Activated CD8-positive, alpha-beta memory T cell treated with anti-CD3 and anti-CD28 coated beads, Interleukin-2, amount 50 U/mL, for 48 hours (primary cell): ENCODE measurements around the gene PCDH9.

Source experiments
- DNase-seq: peaks from one replicate; pipeline ENCODE4 v3.0.0-alpha.2; 2020

Gene PCDH9

GRCh38 chr13:66349966-66350365 lies 880.2 kb downstream of the PCDH9 start:
- DNase-seq = no peak

- no peak for DNase-seq
Observed at GRCh38 chr13:66348745-66349690, 881.1 kb downstream of the PCDH9 start.

GRCh38 chr13:66347486-66348117 lies 882.5 kb downstream of the PCDH9 start:
- DNase-seq = no peak

- no peak for DNase-seq
Observed at GRCh38 chr13:66345971-66346370, 884.2 kb downstream of the PCDH9 start.

GRCh38 chr13:66345518-66345810 lies 884.7 kb downstream of the PCDH9 start:
- DNase-seq = no peak

GRCh38 chr13:66344805-66345517 lies 885.2 kb downstream of the PCDH9 start:
- DNase-seq = no peak

- DNase-seq = no peak
Observed at GRCh38 chr13:66343224-66343828, 886.8 kb downstream of the PCDH9 start.

GRCh38 chr13:66341635-66342377 lies 888.3 kb downstream of the PCDH9 start:
- DNase-seq = no peak

- no peak for DNase-seq
Observed at GRCh38 chr13:66339214-66339613, 890.9 kb downstream of the PCDH9 start.

- no peak for DNase-seq
Observed at GRCh38 chr13:66338542-66338941, 891.6 kb downstream of the PCDH9 start.

GRCh38 chr13:66335626-66336025 lies 894.5 kb downstream of the PCDH9 start:
- DNase-seq = no peak

GRCh38 chr13:66329988-66330451 lies 900.1 kb downstream of the PCDH9 start:
- DNase-seq = no peak

GRCh38 chr13:66328476-66328875 lies 901.7 kb downstream of the PCDH9 start:
- DNase-seq = no peak

- DNase-seq = no peak
Observed at GRCh38 chr13:66323745-66324347, 906.3 kb downstream of the PCDH9 start.

- no peak for DNase-seq
Observed at GRCh38 chr13:66322936-66323335, 907.2 kb downstream of the PCDH9 start.

GRCh38 chr13:66322193-66322740 lies 907.9 kb downstream of the PCDH9 start:
- DNase-seq = no peak

GRCh38 chr13:66314911-66315310 lies 915.2 kb downstream of the PCDH9 start:
- no peak for DNase-seq

- DNase-seq = no peak
Observed at GRCh38 chr13:66313413-66313812, 916.7 kb downstream of the PCDH9 start.

GRCh38 chr13:66312312-66313087 lies 917.6 kb downstream of the PCDH9 start:
- DNase-seq = no peak

- no peak for DNase-seq
Observed at GRCh38 chr13:66305961-66306617, 924.0 kb downstream of the PCDH9 start.
